Adrenal gland (tissue), 5 donors: ENCODE measurements around the gene FZD8.
A peak's percentile ranks its signal among the peaks of the same experiment; 100 is the strongest.

Source experiments
- CTCF ChIP-seq, 6 experiments: fragments of 450-650 bp in 4 of 6; fragments of 200-600 bp in 2 of 6; sonication (generic) in 1 of 6; IDR thresholded peaks; 1 replicate in 5 of 6; 2 replicates in 1 of 6; pipeline versions ENCODE4 v1.5.1 to v1.8.0; 2016 to 2021; ENCODE audit warnings: antibody characterized with exemption in 6 of 6, mild to moderate bottlenecking in 2 of 6, moderate library complexity in 1 of 6
- POLR2A ChIP-seq, 2 donors: fragments of 450-650 bp; IDR thresholded peaks; one replicate each; pipeline ENCODE4 v1.6.1; 2017; ENCODE audit warnings: antibody characterized with exemption in 2 of 2, mild to moderate bottlenecking in 2 of 2, moderate library complexity in 1 of 2
- donor health status: DM: no; HTN: no; CAD: no.

DNA sequence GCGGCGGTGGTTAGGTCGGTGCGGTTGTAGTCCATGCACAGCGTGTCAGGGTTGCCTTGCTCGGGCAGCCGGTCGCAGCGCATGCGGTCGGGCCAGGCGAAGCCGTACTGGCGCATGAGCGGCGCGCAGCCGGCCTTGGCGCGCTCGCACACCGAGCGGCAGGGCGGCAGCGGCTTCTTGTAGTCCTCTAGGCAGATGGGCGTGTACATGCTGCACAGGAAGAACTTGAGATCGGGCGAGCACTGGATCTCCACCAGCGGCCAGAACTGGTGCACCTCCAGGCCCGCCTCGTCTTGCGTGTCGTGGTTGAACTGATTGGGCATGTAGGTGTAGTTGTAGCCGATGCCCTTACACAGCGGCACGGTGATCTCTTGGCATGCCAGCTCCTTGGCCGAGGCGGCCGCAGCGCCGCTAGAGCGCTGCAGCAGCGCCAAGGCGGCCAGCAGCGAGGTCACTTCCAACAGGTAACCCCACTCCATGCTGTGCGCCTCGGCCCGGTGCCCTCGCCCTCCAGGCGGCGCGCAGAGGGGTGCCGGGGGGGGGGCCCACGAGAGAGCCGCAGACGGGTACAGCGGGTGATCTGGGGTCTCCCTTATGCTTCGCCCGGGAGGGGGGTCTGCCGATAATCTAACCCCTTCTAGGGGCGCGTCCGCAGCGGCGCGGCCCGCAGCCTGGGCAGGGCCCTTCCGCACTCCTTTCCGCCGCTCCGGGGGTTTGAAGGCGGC is 983 bp downstream of the FZD8 start:
- TF ChIP-seq CTCF (IDR thresholded peaks at IDR 0.05) (peak in 1 of 6 experiments; percentile 6), POLR2A (IDR thresholded peaks at IDR 0.05) (peak in 1 of 2 donors; percentile 7)
